ENCODE data around the gene TBC1D8B.

DNA sequence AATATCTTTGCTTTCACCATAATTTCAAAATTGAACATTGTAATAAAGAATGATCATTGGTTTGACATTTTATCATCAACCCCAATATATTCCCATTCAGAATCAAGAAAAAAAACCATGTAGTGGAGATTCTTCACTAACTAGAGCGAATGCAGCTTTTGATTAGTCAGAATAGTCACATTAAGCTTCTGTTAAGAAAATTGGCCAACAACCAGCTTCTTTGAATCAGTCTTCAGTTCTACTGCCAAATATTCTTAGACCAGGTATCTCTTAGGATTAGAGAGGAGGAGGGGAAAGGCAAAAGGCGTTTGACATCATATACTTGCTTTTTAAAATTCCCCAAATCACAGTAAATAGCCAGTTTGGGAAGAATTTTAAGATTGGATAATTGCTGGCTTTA, 22.2 kb upstream of the TBC1D8B start:
- TF ChIP-seq, protein P1, sequence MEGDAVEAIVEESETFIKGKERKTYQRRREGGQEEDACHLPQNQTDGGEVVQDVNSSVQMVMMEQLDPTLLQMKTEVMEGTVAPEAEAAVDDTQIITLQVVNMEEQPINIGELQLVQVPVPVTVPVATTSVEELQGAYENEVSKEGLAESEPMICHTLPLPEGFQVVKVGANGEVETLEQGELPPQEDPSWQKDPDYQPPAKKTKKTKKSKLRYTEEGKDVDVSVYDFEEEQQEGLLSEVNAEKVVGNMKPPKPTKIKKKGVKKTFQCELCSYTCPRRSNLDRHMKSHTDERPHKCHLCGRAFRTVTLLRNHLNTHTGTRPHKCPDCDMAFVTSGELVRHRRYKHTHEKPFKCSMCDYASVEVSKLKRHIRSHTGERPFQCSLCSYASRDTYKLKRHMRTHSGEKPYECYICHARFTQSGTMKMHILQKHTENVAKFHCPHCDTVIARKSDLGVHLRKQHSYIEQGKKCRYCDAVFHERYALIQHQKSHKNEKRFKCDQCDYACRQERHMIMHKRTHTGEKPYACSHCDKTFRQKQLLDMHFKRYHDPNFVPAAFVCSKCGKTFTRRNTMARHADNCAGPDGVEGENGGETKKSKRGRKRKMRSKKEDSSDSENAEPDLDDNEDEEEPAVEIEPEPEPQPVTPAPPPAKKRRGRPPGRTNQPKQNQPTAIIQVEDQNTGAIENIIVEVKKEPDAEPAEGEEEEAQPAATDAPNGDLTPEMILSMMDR (IDR thresholded peaks at IDR 0.05): no peak
- no peak for TF ChIP-seq POLR2A (IDR thresholded peaks at IDR 0.05)

All from lower leg skin (tissue), 3 donors.